ENCODE data around the gene MEIOB. TPM values are rescaled to one million over a fixed set of nuclear protein-coding genes. Genes with fewer than 3 reads are reported as not detected.
"Not testable (repeated sequence)": the region's sequence is repeated elsewhere in the genome, so short reads cannot be mapped to it uniquely, and the experiment has no call there.

Gene MEIOB
- total RNA-seq, 1 donor from 2014 or later: not detected

GRCh38 chr16:1907226-1907860 lies 35.4 kb upstream of the MEIOB start:
- DNase-seq (ENCODE audit: low read depth in 2 of 2): no peak

DNA sequence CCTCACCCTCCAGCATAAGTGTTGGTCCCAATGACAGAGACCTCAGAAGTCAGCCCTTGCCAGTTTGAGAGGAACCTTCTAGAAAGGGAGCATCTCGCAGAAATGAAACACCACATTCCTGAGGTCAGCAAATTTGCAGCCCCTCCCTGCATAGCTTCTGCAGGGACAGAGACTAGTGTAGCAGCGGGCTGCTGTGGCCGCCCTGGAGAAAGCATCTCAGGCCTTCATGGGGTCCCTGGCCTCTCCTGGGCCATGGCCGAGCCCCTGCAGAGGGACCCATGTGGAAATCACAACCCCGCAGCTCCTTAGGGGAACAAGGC lies 34.8 kb upstream of the MEIOB start:
- DNase-seq (ENCODE audit: low read depth in 2 of 2): no peak

GRCh38 chr16:1906055-1906845 lies 34.3 kb upstream of the MEIOB start:
- DNase-seq (ENCODE audit: low read depth in 2 of 2): no peak

DNA sequence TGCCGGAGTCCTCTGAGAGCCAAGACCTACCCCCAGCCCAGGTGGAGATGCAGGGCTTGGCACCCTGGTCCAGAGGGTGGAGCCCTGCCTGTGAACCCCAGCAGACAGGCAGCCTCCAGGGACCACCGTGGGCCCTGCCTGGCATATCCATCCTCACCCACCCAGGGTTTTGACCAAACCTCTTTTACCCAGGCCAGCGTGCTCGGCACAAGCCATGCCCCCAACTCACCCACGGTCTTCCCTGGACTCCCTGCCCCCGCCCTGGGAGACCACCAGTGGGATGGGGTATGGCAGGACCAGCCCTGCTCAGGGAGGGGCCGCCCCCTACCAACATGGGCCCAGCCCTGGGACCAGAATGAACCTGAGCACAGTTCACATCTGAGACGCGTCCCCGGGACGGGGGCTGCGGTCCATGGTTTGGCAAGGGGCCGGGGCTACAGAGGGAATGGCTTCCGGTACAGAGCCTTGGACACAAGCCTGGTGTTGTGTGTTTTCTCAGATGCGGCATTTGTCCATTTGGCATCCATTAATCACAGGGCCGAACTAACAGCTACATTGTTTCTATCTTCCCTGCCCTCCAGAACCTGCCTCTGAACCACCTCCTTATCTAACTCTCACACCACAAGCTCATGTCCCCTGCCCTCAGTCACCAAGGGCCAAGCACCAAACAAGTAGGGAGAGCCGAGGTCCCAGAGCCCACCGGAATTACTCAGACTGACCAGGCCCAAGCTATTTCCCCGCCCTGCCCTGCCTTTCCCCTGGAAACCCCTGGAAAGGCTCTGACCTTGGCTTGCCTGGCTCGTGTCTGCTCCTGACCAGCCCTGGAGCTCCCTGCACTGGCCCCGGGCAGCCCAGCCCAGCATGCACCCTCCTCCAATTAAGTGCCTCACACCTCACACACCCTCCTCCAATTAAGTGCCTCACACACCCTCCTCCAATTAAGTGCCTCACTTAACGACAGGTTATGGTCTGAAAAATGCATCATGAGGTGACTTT lies 32.2 kb upstream of the MEIOB start:
- DNase-seq (ENCODE audit: low read depth in 2 of 2): peak in 1 of 2 donors; percentile 38

- no peak for DNase-seq (ENCODE audit: low read depth in 2 of 2)
Measured at GRCh38 chr16:1903220-1903574, 31.2 kb upstream of the MEIOB start.

DNA sequence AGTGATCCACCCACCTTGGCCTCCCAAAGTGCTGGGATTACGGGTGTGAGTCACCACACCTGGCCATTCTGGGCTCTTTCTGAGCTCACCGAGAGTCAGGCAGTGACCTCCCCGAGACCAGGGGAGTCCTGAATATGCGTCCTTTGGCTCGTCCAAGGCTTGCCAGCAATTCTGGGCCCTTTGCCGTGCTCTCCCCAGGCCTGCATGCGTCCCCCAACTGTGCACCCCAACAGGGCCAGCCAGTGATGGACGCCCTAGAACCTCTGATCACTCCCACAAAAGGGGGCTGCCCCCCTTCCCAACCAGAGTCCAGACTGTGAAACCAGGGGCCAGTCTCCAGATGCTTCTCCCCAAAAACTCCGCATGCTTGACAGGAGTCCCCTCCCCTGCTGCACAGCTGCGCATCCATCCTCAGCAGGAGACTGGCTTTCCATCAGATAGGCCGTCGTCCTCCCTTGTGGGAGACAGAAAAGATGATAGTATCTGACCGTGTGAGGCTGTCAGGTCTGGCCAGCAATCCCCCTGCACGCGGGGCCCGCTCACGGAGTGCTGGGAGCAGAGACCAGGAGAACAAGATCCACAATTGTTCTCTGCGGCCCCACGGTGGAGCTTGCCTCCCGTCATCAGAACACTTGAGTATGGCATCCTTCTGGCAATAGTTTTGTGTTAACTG lies 30.7 kb upstream of the MEIOB start:
- no peak for DNase-seq (ENCODE audit: low read depth in 2 of 2)

- DNase-seq (ENCODE audit: low read depth in 2 of 2): no peak
Measured at GRCh38 chr16:1900452-1900774, 28.4 kb upstream of the MEIOB start.

DNA sequence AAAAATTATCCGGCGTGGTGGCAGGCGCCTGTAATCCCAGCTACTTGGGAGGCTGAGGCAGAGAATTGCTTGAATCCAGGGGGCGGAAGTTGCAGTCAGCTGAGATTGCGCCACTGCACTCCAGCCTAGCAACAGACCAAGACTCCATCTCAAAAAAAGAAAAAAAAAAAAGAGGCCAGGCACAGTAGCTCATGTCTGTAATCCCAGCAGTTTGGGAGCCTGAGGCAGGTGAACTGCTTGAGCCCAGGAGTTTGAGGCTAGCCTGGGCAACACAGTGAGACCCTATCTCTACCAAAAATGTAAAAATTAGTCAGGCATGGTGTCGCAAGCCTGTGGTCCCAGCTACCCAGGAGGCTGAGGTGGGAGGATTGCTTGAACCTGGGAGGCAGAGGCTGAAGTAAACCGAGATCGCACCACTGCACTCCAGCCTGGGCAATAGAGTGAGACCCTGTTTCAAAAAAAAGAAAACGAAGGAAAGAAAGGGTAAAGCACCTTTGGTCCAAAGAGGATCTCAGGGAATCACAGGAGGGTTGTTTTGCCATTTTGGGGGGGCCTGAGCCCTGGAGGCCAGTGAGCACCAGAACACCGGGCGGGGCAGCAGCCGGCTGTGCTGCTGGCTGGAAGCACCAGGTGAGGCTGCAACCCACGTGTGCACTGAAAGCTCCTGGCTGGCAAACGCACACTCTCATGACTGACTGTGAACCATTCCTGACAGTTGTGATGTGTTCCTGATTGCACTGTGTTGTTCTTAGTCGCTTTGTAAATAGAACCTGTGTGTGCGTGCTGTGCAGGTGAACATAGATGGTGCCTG lies 27.9 kb upstream of the MEIOB start:
- no peak for DNase-seq (ENCODE audit: low read depth in 2 of 2)

DNA sequence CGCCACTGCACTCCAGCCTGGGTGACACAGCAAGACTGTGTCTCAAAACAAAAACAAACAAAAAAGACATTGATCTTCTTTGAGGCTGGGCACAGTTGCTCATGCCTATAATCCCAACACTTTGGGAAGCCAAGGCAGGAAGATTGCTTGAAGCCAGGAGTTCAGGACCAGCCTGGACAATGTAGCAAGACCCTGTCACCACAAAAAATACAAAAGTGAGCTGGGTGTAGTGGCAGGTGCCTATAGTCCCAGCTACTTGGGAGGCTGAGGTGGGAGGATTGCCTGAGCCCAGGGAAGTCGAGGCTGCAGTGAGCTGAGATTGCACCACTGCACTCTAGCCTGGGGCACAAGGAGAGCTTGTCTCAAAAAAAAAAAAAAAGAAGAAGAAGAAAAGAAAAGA lies 25.7 kb upstream of the MEIOB start:
- DNase-seq (ENCODE audit: low read depth in 2 of 2): not testable (repeated sequence)

GRCh38 chr16:1895949-1896675 lies 24.1 kb upstream of the MEIOB start:
- DNase-seq (ENCODE audit: low read depth in 2 of 2): no peak

DNA sequence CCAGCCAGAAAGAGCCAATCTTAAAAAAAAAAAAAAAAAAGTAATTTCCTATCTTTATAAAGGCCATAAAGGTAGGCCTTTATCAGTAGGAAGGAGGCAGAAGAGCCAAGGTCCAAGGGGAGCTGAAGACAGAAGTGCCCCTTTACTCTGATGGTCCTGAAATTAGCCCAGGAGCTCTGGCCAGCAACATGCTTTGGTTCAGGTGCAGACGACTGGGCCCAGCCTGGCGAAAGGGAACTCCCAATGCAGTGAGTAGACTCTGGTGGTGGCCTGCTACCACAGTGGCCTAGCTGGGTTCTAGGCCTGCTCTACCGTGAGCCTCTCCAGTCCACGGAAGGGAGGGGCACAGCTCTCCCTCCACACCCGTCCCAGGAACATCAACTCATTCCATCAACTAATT lies 23.1 kb upstream of the MEIOB start:
- no peak for DNase-seq (ENCODE audit: low read depth in 2 of 2)

DNA sequence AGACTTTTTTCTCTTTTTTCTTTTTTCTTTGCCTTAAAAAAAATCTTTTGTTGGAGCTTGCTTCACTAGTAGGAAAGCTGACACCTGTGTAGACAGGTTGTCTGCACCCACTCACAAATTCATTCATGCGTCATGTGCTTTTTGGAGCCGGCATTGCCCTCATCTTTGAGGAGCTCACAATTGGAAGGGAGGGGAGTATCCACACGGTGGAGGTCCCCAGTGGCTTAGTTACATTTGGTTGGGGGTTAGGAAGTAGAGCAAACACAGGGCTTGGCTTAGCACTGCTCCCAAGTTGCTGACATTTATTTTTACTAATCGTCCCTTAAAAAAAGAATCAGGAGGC lies 18.7 kb upstream of the MEIOB start:
- DNase-seq (ENCODE audit: low read depth in 2 of 2): no peak

DNA sequence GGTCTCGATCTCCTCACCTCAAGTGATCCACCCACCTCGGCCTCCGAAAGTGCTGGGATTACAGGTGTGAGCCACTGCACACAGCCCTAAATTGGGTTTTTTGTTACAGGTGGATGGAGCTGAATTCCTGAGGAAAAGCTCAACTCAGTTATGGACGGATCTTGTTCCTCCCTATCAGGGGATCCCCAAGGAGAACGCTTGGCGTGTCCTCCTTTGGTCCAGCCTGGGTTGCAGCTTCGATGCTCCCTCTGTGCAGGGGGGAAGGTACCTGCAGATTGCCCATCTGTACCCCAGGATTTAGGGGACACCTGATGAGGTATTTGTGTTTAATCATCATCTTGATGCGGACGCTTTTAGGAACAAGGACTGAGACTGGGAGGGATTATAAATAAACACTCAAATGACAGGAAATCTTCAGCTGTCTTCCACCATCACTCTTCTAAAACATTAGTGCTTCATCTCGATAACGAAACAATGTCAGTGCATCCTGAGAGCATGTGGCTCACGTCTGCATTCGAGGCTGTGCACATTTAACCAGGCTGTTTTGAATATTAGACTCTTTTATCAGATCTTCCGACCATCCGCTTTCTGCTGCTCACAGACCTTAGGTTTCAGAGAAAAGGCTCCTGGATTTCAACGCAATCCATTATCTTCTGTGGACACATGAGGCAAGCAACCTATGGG lies 18.2 kb upstream of the MEIOB start:
- DNase-seq (ENCODE audit: low read depth in 2 of 2): no peak

- no peak for DNase-seq (ENCODE audit: low read depth in 2 of 2)
Measured at GRCh38 chr16:1887711-1888354, 15.9 kb upstream of the MEIOB start.

GRCh38 chr16:1884889-1885288 lies 12.9 kb upstream of the MEIOB start:
- DNase-seq (ENCODE audit: low read depth in 2 of 2): no peak

GRCh38 chr16:1884155-1884760 lies 12.3 kb upstream of the MEIOB start:
- peak; percentile 17 to 41 for DNase-seq (ENCODE audit: low read depth in 2 of 2)

GRCh38 chr16:1881172-1881571 lies 9.2 kb upstream of the MEIOB start:
- DNase-seq (ENCODE audit: low read depth in 2 of 2): not testable (repeated sequence)

- no peak for DNase-seq (ENCODE audit: low read depth in 2 of 2)
Measured at GRCh38 chr16:1879477-1879876, 7.5 kb upstream of the MEIOB start.

DNA sequence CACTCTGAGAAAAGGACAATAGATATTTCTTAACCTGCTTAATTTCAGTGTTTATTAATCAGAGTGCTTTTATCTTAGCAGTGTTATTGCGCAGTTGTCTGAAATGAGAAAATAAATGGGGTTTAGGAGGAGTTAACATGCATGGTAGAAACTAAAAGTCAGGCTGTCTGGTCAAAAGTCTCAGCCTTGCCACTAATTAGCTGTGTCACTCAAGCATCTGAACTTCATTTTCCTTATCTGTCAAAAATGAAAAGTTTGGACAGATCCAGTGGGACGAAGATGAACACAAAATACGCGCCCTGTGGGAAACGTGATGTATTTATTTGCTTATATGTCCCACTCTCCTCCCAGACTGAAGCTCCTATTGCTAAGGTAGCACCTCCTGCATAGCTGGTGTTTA lies 6.3 kb upstream of the MEIOB start:
- DNase-seq (ENCODE audit: low read depth in 2 of 2): no peak
